ENCODE measurements around the gene ENOX1.
"Not testable (repeated sequence)": the region's sequence is repeated elsewhere in the genome, so short reads cannot be mapped to it uniquely, and the experiment has no call there.

The ENOX1 gene

GRCh38 chr13:43168434-43168833 lies 618.3 kb downstream of the ENOX1 start:
- not testable (repeated sequence) for DNase-seq

GRCh38 chr13:43167731-43168130 lies 619.0 kb downstream of the ENOX1 start:
- no peak for DNase-seq

GRCh38 chr13:43166644-43167457 lies 619.9 kb downstream of the ENOX1 start:
- DNase-seq, result no peak
